ENCODE measurements around the gene C16orf46.

The C16orf46 gene

GRCh38 chr16:81018496-81018895 lies 58.5 kb downstream of the C16orf46 start:
- no peak for DNase-seq (ENCODE audit: low read depth in 1 of 2, low spot score in 1 of 2)

- no peak for DNase-seq (ENCODE audit: low read depth in 1 of 2, low spot score in 1 of 2)
Observed at GRCh38 chr16:81014672-81015071, 62.4 kb downstream of the C16orf46 start.

- no peak for DNase-seq (ENCODE audit: low read depth in 1 of 2, low spot score in 1 of 2)
Observed at GRCh38 chr16:81012974-81013373, 64.1 kb downstream of the C16orf46 start.
